Measurements from ENCODE around the gene METRN.

Gene METRN

GRCh38 chr16:677316-678190, 37.4 kb upstream of the METRN start:
- DNase-seq (ENCODE audit: low spot score), result no peak

GRCh38 chr16:678209-678857, 36.6 kb upstream of the METRN start:
- no peak for DNase-seq (ENCODE audit: low spot score)

GRCh38 chr16:678858-679813, 35.8 kb upstream of the METRN start:
- DNase-seq (ENCODE audit: low spot score), result peak; percentile 64

GRCh38 chr16:679814-680624, 34.9 kb upstream of the METRN start, which contains the start of gene STUB1:
Gene STUB1 (plus strand): TSS chr16:680410. CDS start chr16:680526, 116 bp downstream.
- peak; percentile 84 for DNase-seq (ENCODE audit: low spot score)

GRCh38 chr16:680625-680945, 34.3 kb upstream of the METRN start:
- DNase-seq (ENCODE audit: low spot score), result no peak

GRCh38 chr16:680967-681745, 33.8 kb upstream of the METRN start:
- peak; percentile 56 for DNase-seq (ENCODE audit: low spot score)

- peak; percentile 44 for DNase-seq (ENCODE audit: low spot score)
These were observed 33.0 kb upstream of the METRN start for GRCh38 chr16:681746-682427.

GRCh38 chr16:682493-683395, 32.2 kb upstream of the METRN start:
- no peak for DNase-seq (ENCODE audit: low spot score)

- DNase-seq (ENCODE audit: low spot score), result peak; percentile 46
These were observed 31.4 kb upstream of the METRN start for GRCh38 chr16:683396-684070.

- DNase-seq (ENCODE audit: low spot score), result peak; percentile 96
These were observed 30.7 kb upstream of the METRN start, which contains the start of gene JMJD8 for GRCh38 chr16:684071-684794. Gene JMJD8 (minus strand): TSS chr16:684334. CDS start chr16:684319, 15 bp downstream.

GRCh38 chr16:684961-685696, 29.8 kb upstream of the METRN start:
- DNase-seq (ENCODE audit: low spot score), result no peak

GRCh38 chr16:685967-686366, 29.0 kb upstream of the METRN start:
- DNase-seq (ENCODE audit: low spot score), result peak; percentile 62

GRCh38 chr16:686459-687260, 28.3 kb upstream of the METRN start:
- DNase-seq (ENCODE audit: low spot score), result no peak

GRCh38 chr16:687499-687898, 27.4 kb upstream of the METRN start:
- DNase-seq (ENCODE audit: low spot score), result no peak

- no peak for DNase-seq (ENCODE audit: low spot score)
These were observed 25.6 kb upstream of the METRN start for GRCh38 chr16:689175-689897.
